ENCODE data around the gene AMOTL1.

Gene AMOTL1

DNA sequence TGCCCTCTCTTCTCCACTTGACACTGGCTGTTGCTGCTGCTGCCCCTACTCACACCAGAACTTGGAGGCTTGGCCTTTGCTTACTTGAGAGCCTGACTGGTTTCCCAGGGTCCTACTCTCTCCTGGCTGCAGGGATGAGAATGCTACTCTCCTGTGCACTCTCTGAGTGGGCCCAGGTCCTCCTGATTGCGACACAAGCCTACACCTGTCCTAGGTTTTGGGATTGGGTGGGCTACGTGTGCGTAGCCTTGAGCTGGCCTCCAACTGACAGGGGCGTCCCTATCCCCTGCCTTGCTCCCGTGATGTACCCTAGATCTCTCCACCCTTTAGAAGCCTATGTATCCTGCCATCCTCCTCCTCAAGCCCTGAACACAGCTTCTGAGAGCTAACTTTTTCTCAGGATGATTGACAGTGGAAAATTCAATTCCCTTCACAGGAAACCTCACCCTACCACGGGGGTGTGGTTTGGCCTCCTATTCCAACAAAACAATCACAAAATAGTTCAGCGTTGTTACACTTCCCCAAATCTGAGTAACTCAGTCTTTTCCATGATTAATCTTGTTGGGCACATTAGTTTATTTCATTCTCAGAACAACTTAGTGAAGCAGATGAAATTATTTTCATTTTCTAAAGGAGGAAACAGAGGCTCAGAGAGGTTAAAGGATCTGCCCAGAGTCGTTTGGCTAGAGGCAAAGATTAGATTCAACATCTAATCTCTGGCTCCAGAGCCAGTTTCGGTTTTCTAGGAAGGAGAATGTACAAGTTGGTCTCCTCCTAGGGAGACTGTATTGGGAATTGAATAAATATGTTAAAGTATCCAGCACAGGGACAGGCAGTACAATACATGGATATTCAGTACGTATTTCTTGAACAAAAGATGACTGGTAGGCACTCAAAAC, 17.6 kb upstream of the AMOTL1 start:
- no peak overlapping the region for H3K4me3 ChIP-seq (ENCODE audit: low read length)
- no peak overlapping the region for H3K27ac ChIP-seq (ENCODE audit: low read depth, low read length)
- peaks cover 12% of the 10 kb centered on the region for H3K4me1 ChIP-seq (ENCODE audit: control insufficient read depth, insufficient read depth, low read length)
- H3K27me3 ChIP-seq (ENCODE audit: control insufficient read depth, insufficient read depth, low read length): no peaks in the 10 kb centered on the region
- no peaks in the 10 kb centered on the region for H3K36me3 ChIP-seq (ENCODE audit: control insufficient read depth, insufficient read depth, low read length)
- H3K9ac ChIP-seq (ENCODE audit: low read length): no peak overlapping the region

DNA sequence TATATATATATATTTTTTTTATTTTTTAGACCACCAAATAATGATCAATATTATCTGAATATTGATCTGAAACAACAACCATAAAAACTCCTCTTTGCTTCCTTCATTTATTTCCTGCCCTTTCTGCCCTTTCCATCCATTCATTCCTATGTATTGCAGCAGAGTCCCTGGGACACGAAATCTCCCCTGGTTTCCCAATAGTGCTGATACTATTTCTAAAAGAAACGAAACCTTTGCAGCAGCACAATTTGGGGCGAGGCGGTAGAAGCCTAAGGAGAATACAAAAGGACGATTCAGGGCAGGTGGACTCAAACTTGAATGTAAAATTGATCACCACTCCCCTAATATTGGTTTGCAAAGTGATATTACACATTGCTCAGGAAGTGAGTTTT, 16.9 kb upstream of the AMOTL1 start:
- H3K27me3 ChIP-seq (ENCODE audit: control insufficient read depth, insufficient read depth, low read length): no peaks in the 10 kb centered on the region
- H3K4me3 ChIP-seq (ENCODE audit: low read length): no peak overlapping the region
- H3K9ac ChIP-seq (ENCODE audit: low read length): no peak overlapping the region
- no peak overlapping the region for H3K27ac ChIP-seq (ENCODE audit: low read depth, low read length)
- H3K4me1 ChIP-seq (ENCODE audit: control insufficient read depth, insufficient read depth, low read length): peaks cover 12% of the 10 kb centered on the region
- no peaks in the 10 kb centered on the region for H3K36me3 ChIP-seq (ENCODE audit: control insufficient read depth, insufficient read depth, low read length)

GRCh38 chr11:94751786-94752185, 16.4 kb upstream of the AMOTL1 start:
- no peak overlapping the region for H3K4me3 ChIP-seq (ENCODE audit: low read length)
- no peak overlapping the region for H3K9ac ChIP-seq (ENCODE audit: low read length)
- peak overlapping the region; percentile 55 for H3K27ac ChIP-seq (ENCODE audit: low read depth, low read length)
- no peaks in the 10 kb centered on the region for H3K27me3 ChIP-seq (ENCODE audit: control insufficient read depth, insufficient read depth, low read length)
- peaks cover 12% of the 10 kb centered on the region for H3K4me1 ChIP-seq (ENCODE audit: control insufficient read depth, insufficient read depth, low read length)
- H3K36me3 ChIP-seq (ENCODE audit: control insufficient read depth, insufficient read depth, low read length): no peaks in the 10 kb centered on the region

DNA sequence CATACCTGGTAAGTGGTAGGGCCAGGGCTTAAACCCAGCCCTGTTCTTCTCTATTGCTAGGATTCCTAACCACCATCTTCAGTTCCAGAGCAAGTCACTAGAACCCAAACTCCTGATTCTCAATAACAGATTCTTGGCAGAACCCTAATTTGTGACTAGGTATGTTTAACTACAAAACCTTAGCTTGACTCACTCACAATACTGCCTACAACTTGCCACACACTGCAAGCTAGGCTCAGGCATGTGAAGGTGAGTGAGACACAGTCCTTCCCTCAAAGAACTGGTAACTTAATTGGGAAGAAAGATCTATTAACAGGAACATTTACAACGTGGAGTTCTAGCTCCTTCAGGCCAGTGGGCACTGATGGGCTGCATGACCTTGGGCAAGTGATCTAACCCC, 14.5 kb upstream of the AMOTL1 start:
- Histone ChIP-seq H3K4me1 (ENCODE audit: control insufficient read depth, insufficient read depth, low read length) (peaks cover 12% of the 10 kb centered on the region), H3K27me3 (ENCODE audit: control insufficient read depth, insufficient read depth, low read length) (no peaks in the 10 kb centered on the region), H3K9ac (ENCODE audit: low read length) (no peak overlapping the region), H3K27ac (ENCODE audit: low read depth, low read length) (no peak overlapping the region), H3K4me3 (ENCODE audit: low read length) (no peak overlapping the region), H3K36me3 (ENCODE audit: control insufficient read depth, insufficient read depth, low read length) (no peaks in the 10 kb centered on the region)

GRCh38 chr11:94754335-94754734, 13.8 kb upstream of the AMOTL1 start:
- Histone ChIP-seq H3K27me3 (ENCODE audit: control insufficient read depth, insufficient read depth, low read length) (no peaks in the 10 kb centered on the region), H3K27ac (ENCODE audit: low read depth, low read length) (no peak overlapping the region), H3K36me3 (ENCODE audit: control insufficient read depth, insufficient read depth, low read length) (no peaks in the 10 kb centered on the region), H3K4me3 (ENCODE audit: low read length) (no peak overlapping the region), H3K9ac (ENCODE audit: low read length) (no peak overlapping the region), H3K4me1 (ENCODE audit: control insufficient read depth, insufficient read depth, low read length) (peaks cover 12% of the 10 kb centered on the region)

GRCh38 chr11:94754819-94755218, 13.3 kb upstream of the AMOTL1 start:
- no peak overlapping the region for H3K4me3 ChIP-seq (ENCODE audit: low read length)
- no peaks in the 10 kb centered on the region for H3K36me3 ChIP-seq (ENCODE audit: control insufficient read depth, insufficient read depth, low read length)
- no peak overlapping the region for H3K9ac ChIP-seq (ENCODE audit: low read length)
- H3K27me3 ChIP-seq (ENCODE audit: control insufficient read depth, insufficient read depth, low read length): no peaks in the 10 kb centered on the region
- H3K4me1 ChIP-seq (ENCODE audit: control insufficient read depth, insufficient read depth, low read length): peaks cover 12% of the 10 kb centered on the region
- no peak overlapping the region for H3K27ac ChIP-seq (ENCODE audit: low read depth, low read length)

DNA sequence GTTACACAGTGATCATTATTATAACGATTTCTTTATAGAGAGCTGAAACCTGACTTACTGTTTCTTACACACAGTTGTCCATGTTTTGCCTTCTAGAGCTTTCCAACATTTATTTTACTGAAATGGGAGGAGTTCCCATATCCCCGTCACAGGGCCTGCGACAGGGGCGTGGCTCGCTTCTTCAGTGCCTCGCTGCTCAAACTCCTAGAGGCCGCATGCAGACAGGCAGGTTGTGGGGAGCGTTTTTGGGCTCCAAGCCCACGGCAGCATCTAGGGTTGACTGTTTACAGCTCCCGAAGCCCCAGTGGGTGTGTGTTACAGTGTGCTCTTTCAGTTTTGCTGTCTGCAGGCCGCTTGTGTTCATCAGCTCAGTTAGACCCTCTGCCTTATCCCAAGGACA, 12.7 kb upstream of the AMOTL1 start:
- Histone ChIP-seq H3K36me3 (ENCODE audit: control insufficient read depth, insufficient read depth, low read length) (no peaks in the 10 kb centered on the region), H3K9ac (ENCODE audit: low read length) (no peak overlapping the region), H3K4me3 (ENCODE audit: low read length) (no peak overlapping the region), H3K27ac (ENCODE audit: low read depth, low read length) (no peak overlapping the region), H3K4me1 (ENCODE audit: control insufficient read depth, insufficient read depth, low read length) (peaks cover 12% of the 10 kb centered on the region), H3K27me3 (ENCODE audit: control insufficient read depth, insufficient read depth, low read length) (no peaks in the 10 kb centered on the region)

DNA sequence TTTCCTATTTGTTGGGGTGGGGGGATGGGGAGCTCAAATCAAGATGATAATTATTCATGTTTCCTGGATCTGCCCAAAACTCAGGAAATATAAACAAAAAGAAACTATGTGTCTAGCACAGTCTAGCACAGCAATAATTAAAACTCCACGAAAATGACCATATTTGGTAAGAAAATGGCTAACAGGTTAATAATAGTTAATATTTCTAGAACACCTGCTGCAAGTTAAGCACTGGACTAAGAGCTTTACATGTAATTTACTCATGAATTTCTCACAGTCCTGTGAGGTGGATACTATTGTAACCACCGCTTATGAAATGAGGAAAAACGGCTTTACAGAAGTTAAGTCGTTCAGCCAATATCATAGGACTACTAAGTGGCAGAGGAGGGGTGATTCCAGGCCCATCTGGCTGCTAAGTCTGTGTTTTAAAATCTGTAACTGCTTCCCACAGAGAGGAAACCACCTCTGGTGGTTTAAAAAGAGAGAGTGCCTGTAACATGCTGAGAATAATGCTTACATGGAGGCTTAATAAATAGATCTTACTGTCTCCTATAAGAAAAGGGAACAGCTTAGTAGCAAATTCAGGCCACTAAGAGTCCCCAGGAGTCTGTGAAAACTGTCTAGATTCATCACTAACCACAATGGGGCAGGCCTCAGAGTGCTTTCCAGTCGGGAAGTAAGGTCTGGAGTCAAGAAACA, 11.0 kb upstream of the AMOTL1 start:
- Histone ChIP-seq H3K9ac (ENCODE audit: low read length) (no peak overlapping the region), H3K4me3 (ENCODE audit: low read length) (no peak overlapping the region), H3K27ac (ENCODE audit: low read depth, low read length) (no peak overlapping the region), H3K4me1 (ENCODE audit: control insufficient read depth, insufficient read depth, low read length) (peaks cover 7% of the 10 kb centered on the region), H3K36me3 (ENCODE audit: control insufficient read depth, insufficient read depth, low read length) (no peaks in the 10 kb centered on the region), H3K27me3 (ENCODE audit: control insufficient read depth, insufficient read depth, low read length) (no peaks in the 10 kb centered on the region)

DNA sequence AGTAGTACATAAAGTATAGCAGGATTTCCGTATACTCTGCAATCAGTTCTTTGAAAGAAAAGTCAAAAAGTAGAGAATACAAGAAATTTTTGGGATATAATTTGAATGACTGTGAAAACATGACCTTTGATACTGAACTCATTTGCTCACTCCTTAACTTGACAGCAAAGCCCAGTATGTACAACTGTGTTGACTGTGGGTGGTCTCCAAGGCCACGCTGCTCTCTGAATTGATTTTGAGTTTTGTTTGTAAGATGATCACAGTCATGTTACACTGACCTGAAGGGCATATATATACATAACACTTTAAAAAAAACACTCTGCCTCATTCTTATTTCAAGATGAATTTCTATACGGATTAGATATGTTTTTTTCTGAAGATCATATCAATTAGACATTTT, 9.5 kb upstream of the AMOTL1 start:
- H3K4me3 ChIP-seq (ENCODE audit: low read length): no peak overlapping the region
- no peaks in the 10 kb centered on the region for H3K27me3 ChIP-seq (ENCODE audit: control insufficient read depth, insufficient read depth, low read length)
- H3K9ac ChIP-seq (ENCODE audit: low read length): no peak overlapping the region
- peaks cover 4% of the 10 kb centered on the region for H3K4me1 ChIP-seq (ENCODE audit: control insufficient read depth, insufficient read depth, low read length)
- no peak overlapping the region for H3K27ac ChIP-seq (ENCODE audit: low read depth, low read length)
- no peaks in the 10 kb centered on the region for H3K36me3 ChIP-seq (ENCODE audit: control insufficient read depth, insufficient read depth, low read length)

GRCh38 chr11:94759522-94759921, 8.6 kb upstream of the AMOTL1 start:
- Histone ChIP-seq H3K27me3 (ENCODE audit: control insufficient read depth, insufficient read depth, low read length) (no peaks in the 10 kb centered on the region), H3K4me3 (ENCODE audit: low read length) (no peak overlapping the region), H3K27ac (ENCODE audit: low read depth, low read length) (no peak overlapping the region), H3K9ac (ENCODE audit: low read length) (no peak overlapping the region), H3K4me1 (ENCODE audit: control insufficient read depth, insufficient read depth, low read length) (peaks cover 4% of the 10 kb centered on the region), H3K36me3 (ENCODE audit: control insufficient read depth, insufficient read depth, low read length) (no peaks in the 10 kb centered on the region)

- no peak overlapping the region for H3K27ac ChIP-seq (ENCODE audit: low read depth, low read length)
- peaks cover 4% of the 10 kb centered on the region for H3K4me1 ChIP-seq (ENCODE audit: control insufficient read depth, insufficient read depth, low read length)
- H3K9ac ChIP-seq (ENCODE audit: low read length): no peak overlapping the region
- no peaks in the 10 kb centered on the region for H3K27me3 ChIP-seq (ENCODE audit: control insufficient read depth, insufficient read depth, low read length)
- H3K36me3 ChIP-seq (ENCODE audit: control insufficient read depth, insufficient read depth, low read length): no peaks in the 10 kb centered on the region
- H3K4me3 ChIP-seq (ENCODE audit: low read length): no peak overlapping the region
Observed at GRCh38 chr11:94760296-94760695, 7.9 kb upstream of the AMOTL1 start.

DNA sequence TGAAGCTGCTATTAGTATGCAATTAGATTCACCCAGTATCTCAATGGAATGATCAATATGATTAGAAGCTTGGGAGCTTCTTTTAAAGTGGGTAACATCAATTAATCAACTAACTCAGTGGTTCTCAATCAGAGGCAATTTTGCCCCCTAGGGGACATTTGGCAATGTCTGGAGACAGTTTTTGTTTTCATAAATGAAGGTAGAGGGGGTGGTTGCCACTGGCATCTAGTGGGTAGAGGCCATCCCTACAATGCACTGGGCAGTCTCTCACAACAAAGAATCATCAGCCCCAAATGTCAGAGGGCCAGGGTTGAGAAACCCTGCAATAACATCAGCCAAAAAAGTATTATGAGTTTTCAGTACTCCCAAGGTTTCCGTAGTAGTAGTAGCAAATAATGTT, 5.9 kb upstream of the AMOTL1 start:
- H3K4me1 ChIP-seq (ENCODE audit: control insufficient read depth, insufficient read depth, low read length): peaks cover 11% of the 10 kb centered on the region
- H3K27ac ChIP-seq (ENCODE audit: low read depth, low read length): no peak overlapping the region
- H3K36me3 ChIP-seq (ENCODE audit: control insufficient read depth, insufficient read depth, low read length): no peaks in the 10 kb centered on the region
- H3K27me3 ChIP-seq (ENCODE audit: control insufficient read depth, insufficient read depth, low read length): no peaks in the 10 kb centered on the region
- H3K4me3 ChIP-seq (ENCODE audit: low read length): no peak overlapping the region
- no peak overlapping the region for H3K9ac ChIP-seq (ENCODE audit: low read length)

DNA sequence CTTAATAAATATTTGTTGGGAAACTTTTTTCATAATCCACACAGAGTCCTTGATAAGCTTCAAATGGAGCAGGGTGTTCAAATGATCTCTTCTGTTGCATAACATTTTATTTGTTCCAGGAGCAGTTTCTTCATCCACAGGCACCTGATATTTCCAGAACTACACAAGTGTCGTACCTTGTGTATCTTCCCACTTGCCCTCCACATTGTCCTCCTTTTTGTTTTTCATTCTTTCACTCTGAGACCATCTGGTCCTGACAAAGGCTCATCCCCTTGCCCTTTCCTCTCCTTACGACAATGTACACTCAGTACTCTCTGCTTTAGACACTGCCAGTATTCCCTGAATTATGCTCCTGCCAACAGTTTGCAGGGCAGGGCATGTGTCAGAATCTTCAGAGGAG, 5.2 kb upstream of the AMOTL1 start:
- H3K4me3 ChIP-seq (ENCODE audit: low read length): no peak overlapping the region
- no peak overlapping the region for H3K9ac ChIP-seq (ENCODE audit: low read length)
- no peak overlapping the region for H3K27ac ChIP-seq (ENCODE audit: low read depth, low read length)
- no peaks in the 10 kb centered on the region for H3K27me3 ChIP-seq (ENCODE audit: control insufficient read depth, insufficient read depth, low read length)
- no peaks in the 10 kb centered on the region for H3K36me3 ChIP-seq (ENCODE audit: control insufficient read depth, insufficient read depth, low read length)
- H3K4me1 ChIP-seq (ENCODE audit: control insufficient read depth, insufficient read depth, low read length): peaks cover 18% of the 10 kb centered on the region

Data from rectal smooth muscle tissue (tissue), 1 donor.